SK-N-MC (cell line): ENCODE measurements around the gene OPRL1.

ENCODE experiments used
- EZH2 ChIP-seq: fragments of 200-600 bp; sonication (generic); IDR thresholded peaks from one replicate; pipeline ENCODE4 v1.6.1; 2017; ENCODE audit warnings: antibody characterized with exemption
- FOXP2 ChIP-seq: optimal IDR thresholded peaks from 2 replicates; pipeline ENCODE3; 2011; ENCODE audit warnings: mild to moderate bottlenecking, moderate library complexity; ENCODE audit not compliant: insufficient read depth; ENCODE audit errors: extremely low read length, control extremely low read depth
- POLR2AphosphoS5 ChIP-seq: IDR thresholded peaks from 2 replicates; pipeline ENCODE4 v1.6.1; 2012; ENCODE audit warnings: mild to moderate bottlenecking, low read depth, low read length, borderline replicate concordance

DNA sequence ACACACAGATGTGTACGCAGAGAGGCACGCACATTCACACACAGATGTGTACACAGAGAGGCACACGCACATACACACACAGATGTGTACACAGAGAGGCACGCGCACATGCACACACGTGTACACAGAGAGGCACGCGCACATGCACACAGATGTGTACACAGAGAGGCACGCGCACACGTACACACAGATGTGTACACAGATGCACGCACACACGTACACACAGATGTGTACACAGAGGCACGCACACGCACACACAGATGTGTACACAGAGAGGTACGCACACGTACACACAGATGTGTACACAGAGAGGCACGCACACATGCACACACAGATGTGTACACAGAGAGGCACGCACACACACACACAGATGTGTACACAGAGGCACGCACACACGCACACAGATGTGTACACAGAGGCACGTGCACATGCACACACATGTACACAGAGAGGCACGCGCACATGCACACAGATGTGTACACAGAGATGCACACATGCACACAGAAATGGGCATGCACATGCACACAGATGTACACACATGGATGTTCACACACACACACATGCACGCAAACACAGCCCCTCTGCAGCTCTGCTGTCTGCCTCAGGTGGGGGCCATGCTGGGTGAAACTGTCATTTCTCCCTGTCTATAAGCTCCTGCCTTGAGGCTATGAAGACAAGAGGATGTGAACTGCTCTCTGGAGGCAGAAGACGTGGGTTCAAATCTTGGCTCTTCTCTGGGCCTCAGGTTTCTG lies 70.1 kb downstream of the OPRL1 start:
- TF ChIP-seq EZH2 (no peak), FOXP2 (no peak), POLR2AphosphoS5 (no peak)
